ENCODE results near the gene LIG3.
"Not testable (repeated sequence)": the region's sequence is repeated elsewhere in the genome, so short reads cannot be mapped to it uniquely, and the experiment has no call there.

The LIG3 gene

DNA sequence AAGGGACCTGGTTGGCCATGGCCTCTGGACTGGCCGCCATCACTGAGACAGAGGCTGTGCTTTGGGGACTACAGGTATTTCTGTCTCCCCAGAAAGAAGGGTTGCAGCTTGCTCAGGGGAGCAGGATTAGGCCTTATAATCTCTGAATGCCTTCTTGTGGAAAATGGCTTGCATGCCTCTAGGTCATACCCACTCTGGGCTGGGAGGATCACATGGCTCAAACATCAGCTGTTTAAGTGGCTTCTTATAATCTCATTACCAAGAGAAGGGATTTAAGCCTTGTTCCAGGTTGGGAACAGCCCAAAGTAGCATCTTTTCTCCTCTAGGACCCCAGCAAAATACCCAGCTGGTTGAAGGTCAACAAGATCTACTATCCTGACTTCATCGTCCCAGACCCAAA, 19.1 kb downstream of the LIG3 start:
- DNase-seq (ENCODE audit: low read depth in 2 of 2): no peak

DNA sequence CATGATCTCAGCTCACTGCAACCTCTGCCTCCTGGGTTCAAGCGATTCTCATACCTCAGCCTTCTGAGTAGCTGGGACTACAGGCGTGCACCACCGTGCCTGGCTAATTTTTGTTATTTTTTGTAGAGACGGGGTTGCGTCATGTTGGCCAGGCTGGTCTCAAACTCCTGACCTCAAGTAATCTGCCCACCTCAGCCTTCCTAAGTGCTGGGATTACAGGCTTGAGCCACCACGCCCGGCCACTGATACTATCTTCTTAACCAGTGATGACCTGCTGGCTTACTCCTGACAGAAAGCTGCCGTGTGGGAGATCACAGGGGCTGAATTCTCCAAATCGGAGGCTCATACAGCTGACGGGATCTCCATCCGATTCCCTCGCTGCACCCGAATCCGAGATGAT, 20.7 kb downstream of the LIG3 start:
- DNase-seq (ENCODE audit: low read depth in 2 of 2): not testable (repeated sequence)

DNA sequence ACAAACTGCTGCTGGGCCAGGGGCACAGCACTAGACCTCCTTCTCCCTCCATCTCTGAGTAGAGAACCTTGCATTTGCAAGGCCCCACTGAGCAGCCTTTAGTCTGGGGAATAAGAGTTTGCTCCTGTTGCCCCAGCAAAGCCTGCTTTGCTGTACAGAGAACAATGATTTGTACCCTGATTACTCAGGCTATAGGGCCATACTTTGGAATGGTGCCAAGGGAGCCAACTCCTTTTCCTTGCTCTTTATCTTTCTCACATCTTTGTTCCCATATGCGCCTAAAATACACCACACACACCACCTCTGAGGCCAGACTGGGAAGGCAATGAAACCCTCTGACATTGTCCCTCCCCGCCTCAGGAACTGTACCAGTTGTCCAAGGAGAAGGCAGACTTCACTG, 21.2 kb downstream of the LIG3 start:
- no peak for DNase-seq (ENCODE audit: low read depth in 2 of 2)

DNA sequence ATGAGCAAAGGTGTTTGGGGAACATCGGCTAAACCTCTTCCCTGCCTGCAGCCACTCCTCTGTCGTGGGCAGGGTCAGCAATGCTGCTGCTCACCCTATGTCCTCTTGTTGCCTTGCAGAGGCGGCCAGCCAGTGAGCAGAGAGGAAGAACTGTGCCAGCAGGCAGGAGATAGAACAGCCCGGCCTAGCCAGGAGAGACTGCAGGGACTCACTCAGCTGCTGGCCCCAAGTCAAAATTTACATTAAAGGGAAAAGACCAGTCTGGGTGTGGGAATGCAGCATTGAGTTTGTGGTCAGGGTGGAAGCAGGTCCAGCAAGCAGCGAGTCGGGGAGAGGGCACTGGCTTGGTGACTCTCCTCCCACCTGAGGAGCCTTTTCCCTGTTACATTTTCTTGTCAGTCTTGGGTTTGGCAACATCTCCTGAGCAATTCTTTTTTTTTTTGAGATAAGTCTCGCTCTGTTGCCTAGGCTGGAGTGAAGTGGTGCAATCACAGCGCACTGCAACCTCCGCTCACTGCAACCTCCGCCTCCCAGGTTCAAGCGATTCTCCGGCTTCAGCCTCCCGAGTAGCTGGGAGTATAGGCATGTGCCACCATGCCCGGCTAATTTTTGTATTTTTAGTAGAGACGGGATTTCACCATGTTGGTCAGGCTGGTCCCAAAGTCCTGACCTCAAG, 22.7 kb downstream of the LIG3 start:
- no peak for DNase-seq (ENCODE audit: low read depth in 2 of 2)

DNA sequence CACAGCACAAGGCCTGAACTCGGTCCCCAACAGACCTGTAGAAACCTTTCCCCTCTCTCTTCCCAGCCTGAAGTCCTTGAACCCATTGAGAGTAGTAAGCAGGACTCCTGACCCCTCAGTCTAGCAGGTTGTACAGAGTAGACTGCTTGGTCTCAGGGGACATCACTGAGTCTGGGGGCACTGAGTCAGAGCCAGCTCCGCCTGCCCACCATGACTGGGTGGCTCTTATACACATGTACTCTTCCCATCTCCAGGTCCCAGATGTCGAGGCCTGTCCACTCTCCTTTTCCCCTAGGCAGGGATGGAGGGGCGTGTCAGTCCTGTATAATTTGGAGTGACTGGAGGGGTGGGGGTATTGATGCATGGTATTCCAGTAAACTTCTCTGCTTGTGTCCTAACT, 23.5 kb downstream of the LIG3 start:
- DNase-seq (ENCODE audit: low read depth in 2 of 2): no peak

DNA sequence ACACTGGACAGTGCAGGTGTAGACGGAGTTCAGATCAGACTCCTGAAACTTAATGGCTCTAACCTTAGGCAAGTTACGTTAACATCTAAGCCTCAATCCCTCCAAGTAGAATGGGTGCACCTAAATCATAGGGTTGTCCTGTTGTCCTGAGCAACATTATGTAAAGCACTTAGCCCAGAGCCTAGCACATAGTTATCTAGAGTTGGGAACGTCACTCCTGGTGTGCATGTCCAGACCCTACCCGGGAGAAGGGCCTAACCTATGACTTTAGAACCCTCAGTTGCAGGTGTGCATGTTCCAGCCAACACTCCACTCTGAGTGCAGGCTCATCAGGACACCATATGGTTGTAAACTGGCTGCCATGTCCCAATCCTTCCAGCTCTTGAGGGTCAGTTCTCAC, 26.0 kb downstream of the LIG3 start:
- DNase-seq (ENCODE audit: low read depth in 2 of 2): no peak

DNA sequence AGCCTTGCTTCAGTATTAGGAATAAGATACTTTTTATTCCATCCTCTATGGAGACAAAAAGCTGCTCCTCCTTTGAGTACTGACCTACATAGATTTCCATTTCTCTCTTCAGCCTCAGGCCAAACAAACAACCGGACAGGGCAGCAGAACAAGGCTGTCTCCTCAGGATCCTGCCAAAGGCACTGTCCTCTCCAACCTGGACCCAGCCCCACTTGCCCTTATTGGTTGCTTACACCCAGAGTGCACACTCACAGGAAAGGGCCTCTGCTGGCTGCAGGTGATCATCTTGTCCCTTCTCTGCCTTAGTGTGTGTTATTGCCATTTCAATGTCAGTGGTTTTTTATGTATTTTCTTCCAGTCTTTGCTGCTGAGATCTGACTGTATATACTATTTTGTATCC, 26.6 kb downstream of the LIG3 start:
- no peak for DNase-seq (ENCODE audit: low read depth in 2 of 2)

DNA sequence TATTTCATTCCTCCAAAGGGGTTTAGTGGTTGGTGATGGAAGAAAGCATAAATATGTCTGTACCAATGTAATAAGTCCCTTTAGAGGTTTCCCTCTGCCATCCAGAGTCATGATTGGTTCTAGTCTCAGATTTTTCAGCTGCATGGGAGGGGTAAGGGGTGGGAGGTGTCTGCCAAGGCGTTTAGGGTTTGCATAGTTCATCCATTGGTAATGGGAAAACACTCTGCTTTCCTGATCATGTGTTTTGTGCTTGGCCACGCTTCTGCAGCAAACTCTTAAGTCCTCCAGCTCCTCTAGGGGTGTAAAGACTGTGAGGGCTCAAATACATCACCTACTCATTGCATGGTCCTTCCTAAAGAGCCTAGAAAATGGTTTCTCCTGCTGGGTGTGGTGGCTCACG, 29.8 kb downstream of the LIG3 start:
- DNase-seq (ENCODE audit: low read depth in 2 of 2): no peak

DNA sequence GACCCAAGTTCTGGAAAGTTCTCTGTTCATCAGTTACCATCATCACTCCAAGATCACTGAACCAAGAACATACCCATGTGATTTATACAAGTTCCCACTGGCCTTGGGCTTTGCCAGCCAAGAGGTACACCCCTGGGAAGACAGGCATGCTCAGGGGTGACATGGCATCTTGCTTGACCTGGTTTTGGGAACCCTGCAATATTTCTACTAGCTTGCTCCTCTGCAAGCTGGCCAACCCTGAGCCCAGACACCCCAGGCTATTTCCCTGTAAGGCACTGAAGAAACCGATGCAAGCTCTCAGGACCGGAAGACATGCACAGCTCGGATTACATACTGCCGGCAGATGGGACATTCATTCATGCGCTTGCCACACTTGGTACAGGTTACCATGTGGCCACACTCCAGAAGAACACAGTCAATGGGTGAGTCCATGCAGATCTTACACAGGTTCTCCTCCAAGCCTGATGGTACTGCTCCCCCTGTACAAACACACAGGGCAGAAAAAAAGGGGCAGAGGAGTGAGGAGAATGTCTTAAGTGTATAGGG, 31.4 kb downstream of the LIG3 start:
- no peak for DNase-seq (ENCODE audit: low read depth in 2 of 2)

DNA sequence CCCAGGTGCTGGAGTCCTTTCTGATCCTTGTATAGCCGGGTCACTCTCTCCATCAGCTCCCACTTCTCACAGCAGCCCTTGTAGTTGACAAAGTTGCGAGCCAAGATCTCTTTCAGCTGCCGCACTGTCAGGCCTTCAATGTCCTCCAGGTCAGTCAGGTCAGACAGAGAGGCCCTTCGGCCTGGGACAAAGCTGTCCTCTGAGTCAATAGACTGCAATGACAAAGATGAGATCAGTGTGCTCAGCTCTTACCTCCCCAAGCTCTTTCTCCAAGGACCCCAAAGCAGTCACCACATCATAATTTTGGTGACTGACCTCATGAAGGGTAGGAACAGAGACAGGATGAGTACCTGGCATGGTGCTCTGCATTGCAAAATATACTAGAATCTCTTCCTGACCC, 36.1 kb downstream of the LIG3 start:
- no peak for DNase-seq (ENCODE audit: low read depth in 2 of 2)

DNA sequence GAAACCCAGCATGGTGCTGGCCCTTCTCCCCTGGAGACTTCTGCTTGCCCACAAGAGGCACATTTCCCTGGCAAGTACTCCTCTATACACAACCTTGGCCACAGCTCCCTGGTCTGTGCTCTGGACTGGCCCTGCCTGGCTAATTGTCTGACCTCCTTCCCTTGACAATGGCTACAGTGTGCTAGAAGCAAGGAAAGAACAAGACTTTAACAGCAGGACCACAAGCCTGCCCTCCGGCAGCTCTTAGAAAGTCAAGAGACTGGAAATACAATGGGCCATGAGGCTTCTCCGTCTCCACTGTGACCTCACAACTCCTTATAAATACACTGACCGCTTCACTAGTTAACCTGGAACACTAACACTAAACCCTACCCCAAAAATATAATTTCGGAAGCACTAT, 36.7 kb downstream of the LIG3 start:
- no peak for DNase-seq (ENCODE audit: low read depth in 2 of 2)

DNA sequence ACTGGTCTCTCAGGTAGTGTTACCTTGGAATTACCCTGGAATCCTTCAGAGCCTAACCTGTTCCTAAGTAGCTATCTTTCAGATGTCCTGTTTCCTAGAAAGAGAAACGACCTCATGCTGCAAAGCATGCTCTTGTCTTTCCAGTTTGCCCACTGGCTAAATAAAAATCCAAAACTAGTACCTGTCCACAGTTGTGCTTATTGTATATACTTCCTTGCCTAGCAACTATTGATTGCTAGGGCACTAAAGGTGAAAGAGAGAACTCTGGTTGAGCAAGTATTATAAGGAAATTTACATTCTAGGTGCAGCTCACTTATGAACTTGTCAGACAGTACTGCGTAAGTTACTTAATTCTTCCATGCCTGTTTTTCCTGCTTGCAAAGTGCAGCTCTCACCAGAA, 38.5 kb downstream of the LIG3 start:
- DNase-seq (ENCODE audit: low read depth in 2 of 2): no peak

DNA sequence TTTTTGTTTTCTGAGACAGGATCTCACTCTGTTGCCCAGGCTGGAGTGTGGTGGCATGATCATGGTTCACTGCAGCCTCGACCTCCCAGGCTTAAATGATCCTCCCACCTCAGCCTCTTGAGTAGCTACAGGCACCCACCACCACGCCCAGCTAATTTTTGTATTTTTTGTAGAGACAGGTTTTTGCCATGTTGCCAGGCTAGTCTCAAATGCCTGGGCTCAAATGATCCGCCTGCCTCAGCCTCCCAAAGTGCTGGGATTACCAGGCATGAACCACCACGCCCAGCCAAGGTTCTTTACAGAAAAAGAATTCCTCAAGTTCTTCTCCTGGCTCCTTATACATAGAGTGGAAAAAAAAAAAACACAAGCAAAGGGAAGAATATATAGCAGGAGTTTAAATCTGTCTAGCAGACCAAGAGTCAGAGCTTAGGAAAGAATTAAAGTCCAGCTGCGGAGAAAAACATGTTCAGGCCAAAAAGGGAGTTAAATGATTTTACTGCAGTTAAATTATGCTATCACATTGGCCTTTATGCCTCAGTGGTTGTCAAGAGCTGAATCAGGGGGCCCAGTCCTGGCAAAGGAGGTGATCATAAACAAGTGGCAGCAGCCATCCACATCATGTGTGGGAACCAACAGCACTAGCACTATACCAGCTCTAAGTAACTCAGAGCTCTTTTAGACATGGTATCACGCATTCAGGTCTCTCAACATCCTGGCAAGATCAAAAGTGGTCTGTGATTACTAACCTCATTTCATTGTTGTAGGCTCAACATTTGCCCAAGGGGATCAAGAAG, 39.3 kb downstream of the LIG3 start:
- DNase-seq (ENCODE audit: low read depth in 2 of 2): no peak

DNA sequence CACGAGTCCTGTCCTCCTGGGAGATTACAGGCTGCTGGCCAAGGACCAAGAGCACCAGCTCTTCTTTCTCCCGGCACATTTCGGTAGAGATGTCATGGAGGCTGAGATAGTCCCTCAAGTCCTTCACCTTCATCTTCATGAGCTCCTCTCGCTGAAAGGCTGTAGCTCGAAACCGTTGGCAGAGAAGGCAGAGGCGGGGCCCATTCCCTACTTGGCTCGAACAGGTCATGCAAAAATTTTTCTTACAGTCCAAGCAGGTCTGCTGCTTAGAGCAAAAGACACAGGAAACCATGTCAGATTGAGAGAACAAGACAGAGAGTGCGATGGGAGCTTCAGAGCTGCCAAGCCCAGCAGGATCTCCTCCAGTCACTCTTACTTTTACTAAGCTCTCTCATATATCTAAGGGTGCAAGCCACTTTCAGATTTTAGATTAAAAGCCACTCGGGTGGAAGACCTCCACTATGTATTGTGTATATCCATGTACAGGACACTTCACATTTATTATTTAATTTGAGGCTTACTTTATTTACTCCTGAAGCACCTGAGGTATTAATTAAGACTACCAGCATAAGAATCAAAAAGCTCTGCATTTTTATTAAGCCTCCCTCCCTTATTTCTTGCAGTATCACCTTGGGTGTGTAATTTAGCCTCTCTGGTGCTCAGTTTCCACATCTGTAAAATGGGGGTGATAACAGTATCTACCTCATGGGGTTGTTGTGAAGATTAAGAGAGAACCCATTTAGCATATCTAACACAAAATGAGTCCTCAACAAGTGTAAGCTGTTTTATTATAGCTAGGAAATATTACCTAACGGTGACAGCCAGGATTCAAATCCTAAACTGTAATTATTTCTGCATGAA, 41.4 kb downstream of the LIG3 start:
- no peak for DNase-seq (ENCODE audit: low read depth in 2 of 2)

DNA sequence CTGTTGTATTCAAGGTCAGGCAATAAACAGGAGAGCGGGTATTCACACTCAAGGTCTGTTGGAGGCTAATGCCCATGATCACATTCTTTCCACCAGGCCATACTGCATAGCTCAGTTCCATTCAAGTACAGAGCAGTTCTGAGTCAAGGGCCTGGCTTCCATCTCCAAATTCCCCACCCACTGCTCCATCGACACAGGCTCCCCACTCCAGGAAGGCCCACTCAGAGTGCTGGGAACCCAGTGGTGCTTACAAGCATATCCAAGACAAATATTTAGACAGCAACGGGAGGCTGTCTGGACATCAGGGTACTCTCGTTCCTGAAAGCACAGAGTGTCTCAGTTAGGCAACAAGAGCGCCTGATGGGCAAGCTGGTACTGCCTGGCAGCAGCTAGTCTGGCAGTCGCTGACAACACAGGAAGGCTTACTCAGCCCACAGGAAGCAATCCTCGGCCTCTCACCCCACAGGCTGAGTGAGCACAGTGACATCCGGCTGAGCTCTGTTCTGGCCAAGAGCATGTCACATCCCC, 42.3 kb downstream of the LIG3 start:
- DNase-seq (ENCODE audit: low read depth in 2 of 2): no peak

DNA sequence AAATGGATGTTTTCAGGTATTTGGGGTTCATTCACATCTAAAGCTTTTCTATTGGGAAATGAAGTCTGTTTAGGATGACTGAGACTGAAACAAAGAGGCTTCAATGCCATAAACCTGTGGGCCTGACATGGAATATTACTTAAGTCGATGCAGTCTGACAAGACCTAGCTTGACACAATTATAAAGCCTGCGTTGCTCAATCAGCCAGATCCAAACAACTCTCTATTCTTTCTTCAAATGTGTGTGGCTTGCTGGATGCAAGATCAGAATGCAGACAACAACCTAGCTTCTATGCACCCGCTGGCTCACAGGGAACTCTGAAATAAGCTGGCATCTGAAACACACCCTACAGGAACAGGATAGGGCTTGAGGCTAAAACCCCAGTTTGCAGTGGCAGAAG, 43.2 kb downstream of the LIG3 start:
- DNase-seq (ENCODE audit: low read depth in 2 of 2): no peak

DNA sequence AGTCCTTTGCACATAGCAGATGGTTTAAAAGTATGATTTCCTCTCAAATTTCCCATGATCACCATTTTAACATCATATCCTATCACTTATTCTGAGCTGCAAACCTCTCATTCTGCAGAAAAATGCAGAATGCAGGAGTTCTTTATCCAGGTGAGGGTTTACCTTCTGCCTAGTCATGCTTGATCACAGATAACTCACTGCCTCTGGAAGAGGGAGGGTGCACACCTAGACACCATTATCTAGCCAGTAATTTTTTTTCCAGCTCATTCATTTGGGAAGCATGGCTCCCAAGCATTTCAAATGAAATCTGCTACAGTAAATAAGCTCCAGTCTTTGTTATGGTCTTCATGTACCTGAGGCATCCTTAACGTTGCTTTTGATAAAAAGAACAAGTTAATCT, 45.2 kb downstream of the LIG3 start:
- DNase-seq (ENCODE audit: low read depth in 2 of 2): no peak

DNA sequence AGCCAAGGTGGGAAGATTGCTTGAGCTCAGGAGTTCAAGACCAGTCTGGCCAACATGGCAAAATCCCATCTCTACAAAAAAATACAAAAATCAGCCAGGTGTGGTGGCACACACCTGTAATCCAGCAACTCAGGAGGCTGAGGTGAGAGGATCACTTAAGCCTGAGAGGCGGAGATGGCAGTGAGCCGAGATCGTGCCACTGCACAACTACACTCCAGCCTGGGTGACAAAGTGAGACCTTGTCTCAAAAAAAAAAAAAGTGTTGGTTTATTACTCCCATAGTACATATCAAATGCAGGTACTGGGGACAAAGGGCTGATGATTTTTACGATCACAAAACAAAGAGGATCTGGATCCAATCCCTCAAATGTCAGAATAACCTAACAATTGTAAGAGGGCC, 47.8 kb downstream of the LIG3 start:
- not testable (repeated sequence) for DNase-seq (ENCODE audit: low read depth in 2 of 2)

DNA sequence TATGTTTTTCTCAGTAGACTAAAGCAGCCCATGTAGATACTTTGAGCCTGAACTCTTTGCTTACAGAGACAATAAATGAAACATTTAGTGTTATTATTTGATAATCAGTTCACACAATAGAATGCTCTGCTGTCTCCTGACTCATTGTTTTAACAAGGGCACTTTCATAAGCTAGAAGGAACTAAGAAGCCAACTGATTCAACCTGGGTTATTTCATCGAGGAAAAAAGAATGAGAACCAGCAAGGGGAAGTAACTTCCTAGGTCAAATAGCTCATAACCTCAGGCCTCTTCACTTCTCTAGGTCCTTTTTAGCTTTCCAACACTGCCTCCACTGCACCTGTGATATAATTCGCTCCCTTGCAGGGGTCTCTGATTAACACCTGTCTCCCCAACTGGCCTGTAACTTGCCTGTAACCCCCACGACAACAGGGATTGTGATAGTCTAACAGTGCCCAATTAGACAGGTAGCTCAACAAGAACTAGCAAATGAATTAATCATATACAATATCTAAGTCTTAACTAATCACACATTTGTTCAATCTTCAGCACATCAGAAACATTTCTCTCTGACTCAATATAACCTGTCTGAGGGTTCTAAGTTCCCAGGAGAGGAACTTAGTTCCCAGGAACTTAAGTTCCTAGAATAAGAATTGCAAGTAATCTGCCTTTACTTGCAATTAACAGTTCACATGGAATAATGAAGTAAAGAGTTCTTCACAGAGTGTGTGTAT, 48.4 kb downstream of the LIG3 start:
- no peak for DNase-seq (ENCODE audit: low read depth in 2 of 2)

DNA sequence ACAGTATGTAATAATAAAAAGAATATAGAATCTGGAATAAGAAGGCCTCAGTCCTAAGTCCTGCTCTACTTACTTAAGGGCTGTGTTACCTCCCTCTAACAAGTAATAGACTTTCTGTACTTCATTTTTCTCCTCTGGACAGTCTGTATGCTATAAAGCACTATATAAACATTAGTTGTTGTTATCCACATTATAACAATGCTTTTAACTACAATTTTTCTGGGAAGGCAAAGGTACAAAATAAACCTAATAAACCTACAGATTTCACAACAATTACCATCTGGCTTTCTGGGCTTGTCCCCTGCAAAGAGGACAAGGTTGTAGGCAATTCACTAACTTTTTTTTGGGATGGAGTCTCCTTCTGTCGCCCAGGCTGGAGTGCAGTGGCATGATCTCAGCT, 50.5 kb downstream of the LIG3 start:
- DNase-seq (ENCODE audit: low read depth in 2 of 2): no peak

DNA sequence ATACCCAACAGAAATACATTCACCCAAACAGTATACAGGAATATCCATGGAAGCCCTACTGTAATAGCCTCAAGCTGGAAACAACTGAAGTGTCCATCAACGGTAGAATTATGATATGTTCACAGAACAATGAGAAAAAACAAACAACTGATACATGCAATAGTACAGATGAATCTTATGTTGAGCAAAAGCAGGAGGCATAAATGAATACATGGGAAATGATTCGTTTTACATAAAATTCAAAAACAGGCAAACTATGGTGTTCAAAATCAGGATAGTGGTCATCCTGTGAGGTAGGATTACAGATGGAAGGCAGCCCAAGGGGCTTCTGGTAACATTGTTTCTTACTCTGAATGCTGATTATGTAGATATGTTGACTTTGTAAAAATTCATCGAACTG, 58.1 kb downstream of the LIG3 start:
- DNase-seq (ENCODE audit: low read depth in 2 of 2): no peak
